Cardiac fibroblast (primary cell): Measurements from ENCODE around the gene RALB.
A peak's percentile ranks its signal among the peaks of the same experiment; 100 is the strongest.

Source experiments
- DNase-seq, 2 donors: peaks; one replicate each; pipeline versions ENCODE4 v3.0.0 to v3.0.0-alpha.2; 2010; ENCODE audit warnings: low read depth in 2 of 2
- H3K4me3 ChIP-seq, 2 donors: replicated peaks in 1 of 2; 1 replicate in 1 of 2; 2 replicates in 1 of 2; pipeline ENCODE4 v1.5.1; 2011; ENCODE audit warnings: low read depth in 2 of 2, low read length in 2 of 2, mild to moderate bottlenecking in 2 of 2, moderate library complexity in 1 of 2
- TF ChIP-seq, protein P1 (sequence below): IDR thresholded peaks from one replicate; pipeline ENCODE4 v1.5.1; 2011; ENCODE audit warnings: low read depth, mild to moderate bottlenecking, low read length, inconsistent platforms

Gene RALB

DNA sequence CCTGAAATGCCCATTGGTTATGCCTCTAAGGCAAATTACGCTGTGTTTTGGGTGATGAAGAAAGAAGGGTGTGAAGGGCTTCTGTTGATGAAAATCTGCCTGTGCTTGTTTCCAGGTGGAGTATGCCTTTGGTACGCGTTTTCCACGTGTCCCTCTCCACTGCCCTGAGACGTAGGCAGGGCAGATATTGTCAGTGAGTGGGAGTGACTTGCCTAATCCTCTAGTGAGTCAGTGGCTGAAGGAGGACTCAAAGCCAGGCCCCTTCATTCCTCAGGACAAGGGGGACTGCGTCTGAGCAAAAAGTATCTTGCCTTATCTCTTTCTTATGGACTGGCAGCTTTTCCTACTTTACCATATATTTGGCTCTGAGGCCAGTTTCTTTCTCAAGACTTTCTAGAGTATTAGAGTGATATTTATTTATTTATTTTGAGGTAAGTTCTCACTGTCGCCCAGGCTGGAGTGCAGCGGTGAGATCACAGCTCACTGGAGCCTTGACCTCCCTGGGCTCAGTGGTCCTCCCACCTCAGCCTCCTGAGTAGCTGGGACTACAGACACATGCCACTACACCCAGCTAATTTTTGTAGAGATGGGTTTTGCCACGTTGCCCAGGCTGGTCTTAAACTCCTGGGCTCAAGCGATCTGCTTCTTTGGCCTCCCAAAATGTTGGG is 10.2 kb downstream of the RALB start:
- peak; percentile 66 to 72 for DNase-seq
- TF ChIP-seq, protein P1, sequence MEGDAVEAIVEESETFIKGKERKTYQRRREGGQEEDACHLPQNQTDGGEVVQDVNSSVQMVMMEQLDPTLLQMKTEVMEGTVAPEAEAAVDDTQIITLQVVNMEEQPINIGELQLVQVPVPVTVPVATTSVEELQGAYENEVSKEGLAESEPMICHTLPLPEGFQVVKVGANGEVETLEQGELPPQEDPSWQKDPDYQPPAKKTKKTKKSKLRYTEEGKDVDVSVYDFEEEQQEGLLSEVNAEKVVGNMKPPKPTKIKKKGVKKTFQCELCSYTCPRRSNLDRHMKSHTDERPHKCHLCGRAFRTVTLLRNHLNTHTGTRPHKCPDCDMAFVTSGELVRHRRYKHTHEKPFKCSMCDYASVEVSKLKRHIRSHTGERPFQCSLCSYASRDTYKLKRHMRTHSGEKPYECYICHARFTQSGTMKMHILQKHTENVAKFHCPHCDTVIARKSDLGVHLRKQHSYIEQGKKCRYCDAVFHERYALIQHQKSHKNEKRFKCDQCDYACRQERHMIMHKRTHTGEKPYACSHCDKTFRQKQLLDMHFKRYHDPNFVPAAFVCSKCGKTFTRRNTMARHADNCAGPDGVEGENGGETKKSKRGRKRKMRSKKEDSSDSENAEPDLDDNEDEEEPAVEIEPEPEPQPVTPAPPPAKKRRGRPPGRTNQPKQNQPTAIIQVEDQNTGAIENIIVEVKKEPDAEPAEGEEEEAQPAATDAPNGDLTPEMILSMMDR = no peak
- H3K4me3 ChIP-seq = no peak overlapping the region

DNA sequence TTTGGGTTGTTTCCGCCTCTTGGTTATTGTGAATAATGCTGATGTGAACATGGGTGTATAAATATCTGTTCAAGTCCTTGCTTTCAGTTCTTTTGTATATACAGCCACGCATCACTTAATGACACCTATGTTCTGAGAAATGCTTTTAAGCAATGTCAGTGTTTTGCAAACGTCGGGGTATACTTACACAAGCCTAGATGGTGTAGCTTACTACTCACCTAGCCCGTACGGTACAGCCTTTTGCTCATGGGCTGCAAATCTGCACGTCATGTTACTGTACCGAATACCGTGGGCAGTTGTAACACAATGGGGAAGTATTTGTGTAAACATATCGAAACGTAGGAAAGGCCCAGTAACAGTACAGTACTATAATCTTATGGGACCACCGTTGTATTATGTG is 12.4 kb downstream of the RALB start:
- TF ChIP-seq, protein P1 = no peak
- no peak for DNase-seq
- no peak overlapping the region for H3K4me3 ChIP-seq

DNA sequence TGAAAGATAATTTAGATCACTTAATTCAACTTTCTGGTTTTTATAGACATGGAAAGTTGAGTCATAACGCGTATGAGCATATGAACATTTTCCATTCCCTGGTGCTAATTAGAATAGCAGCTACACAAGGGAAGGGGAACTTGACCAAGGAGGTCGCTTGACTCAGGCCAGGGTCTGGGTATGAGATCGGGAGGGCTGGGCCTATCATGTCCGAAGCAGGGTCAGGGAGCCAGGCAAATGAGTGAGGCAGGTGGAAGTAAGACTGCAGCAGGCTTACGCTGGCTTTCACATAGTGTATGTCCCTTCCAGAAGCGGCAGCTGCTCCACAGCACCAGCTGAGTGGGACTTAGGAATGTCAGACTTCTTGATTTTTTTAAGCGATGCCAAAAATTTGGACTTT is 14.7 kb downstream of the RALB start:
- TF ChIP-seq, protein P1 = no peak
- DNase-seq = no peak
- no peak overlapping the region for H3K4me3 ChIP-seq

DNA sequence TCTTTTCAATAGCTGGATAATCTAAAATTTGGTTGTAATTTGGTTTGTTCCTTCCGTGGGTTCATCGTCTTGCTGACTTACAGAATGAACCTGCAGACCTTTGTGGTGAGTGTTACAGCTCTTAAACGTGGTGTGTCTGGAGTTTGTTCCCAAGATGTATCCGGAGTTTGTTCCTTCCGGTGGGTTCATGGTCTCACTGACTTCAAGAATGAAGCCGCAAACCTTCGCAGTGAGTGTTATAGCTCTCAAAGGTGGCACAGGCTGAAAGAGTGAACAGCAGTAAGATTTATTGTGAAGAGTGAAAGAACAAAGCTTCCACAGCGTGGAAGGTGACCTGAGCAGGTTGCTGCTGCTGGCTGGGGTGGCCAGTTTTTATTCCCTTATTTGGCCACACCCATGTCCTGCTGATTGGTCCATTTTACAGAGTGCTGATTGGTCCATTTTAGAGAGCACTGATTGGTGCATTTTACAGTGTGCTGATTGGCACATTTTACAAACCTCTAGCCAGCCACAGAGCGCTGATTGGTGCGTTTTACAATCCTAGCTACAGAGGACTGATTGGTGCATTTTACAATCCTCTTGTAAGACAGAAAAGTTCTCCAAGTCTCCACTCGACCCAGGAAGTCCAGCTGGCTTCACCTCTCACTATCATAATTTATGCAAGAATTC is 16.6 kb downstream of the RALB start:
- DNase-seq = no peak
- H3K4me3 ChIP-seq = no peak overlapping the region
- TF ChIP-seq, protein P1 = no peak

DNA sequence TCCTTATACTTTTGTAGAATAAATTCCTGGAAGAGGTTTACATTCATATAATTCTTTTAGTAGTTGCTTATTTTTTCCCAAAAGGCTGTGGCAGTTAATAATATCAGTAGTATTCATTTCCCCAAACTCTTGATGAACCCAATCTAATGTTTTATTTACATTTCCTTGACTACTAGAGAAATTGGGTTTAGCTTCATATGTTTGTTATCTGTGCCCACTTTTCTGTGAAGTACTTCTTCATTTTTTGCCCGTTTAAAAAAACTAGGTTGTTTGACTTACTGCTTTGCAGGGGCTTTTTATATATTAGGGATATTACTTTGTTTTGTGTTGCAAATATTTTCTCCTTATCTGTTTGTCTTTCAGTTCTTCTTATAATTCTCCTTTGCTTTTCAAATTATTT is 17.2 kb downstream of the RALB start:
- H3K4me3 ChIP-seq = no peak overlapping the region
- TF ChIP-seq, protein P1 = no peak
- no peak for DNase-seq

DNA sequence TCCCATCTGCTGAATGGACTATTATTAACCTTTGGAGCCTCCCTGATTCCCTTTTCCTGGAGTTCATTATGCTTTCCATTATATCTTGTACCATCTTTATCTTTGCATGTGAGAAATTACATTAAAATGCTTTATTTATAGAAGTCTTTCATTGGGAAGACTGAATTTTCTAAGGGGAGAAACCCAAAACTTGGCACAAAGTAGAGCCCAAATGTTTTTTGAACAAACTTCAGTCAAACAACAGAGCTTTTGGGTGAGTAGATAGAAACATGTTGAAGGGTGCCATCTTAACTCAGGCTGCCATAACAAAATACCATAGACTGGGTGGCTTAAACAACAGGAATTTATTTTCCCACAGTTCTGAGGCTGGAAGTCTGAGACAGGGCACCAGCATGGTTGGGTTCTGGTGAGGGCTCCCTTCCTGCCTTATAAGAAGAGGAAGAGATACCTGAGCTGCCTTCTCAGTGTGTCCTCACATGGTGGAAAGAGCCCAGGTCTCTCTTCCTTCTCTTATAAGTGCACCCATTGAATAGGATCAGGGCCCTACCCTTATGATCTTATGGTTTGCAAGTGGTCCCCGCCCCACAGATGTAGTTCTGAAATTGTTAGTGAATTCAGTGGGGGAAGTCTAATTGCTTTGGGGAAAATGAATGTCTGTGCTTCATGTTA is 19.2 kb downstream of the RALB start:
- H3K4me3 ChIP-seq = no peak overlapping the region
- TF ChIP-seq, protein P1 = no peak
- no peak for DNase-seq
